ENCODE results near the gene SMOC2. TPM values are rescaled to one million over a fixed set of nuclear protein-coding genes. Genes with fewer than 3 reads are reported as not detected.

The SMOC2 gene
- total RNA-seq, 1 donor from 2014 or later: 0.53 TPM

DNA sequence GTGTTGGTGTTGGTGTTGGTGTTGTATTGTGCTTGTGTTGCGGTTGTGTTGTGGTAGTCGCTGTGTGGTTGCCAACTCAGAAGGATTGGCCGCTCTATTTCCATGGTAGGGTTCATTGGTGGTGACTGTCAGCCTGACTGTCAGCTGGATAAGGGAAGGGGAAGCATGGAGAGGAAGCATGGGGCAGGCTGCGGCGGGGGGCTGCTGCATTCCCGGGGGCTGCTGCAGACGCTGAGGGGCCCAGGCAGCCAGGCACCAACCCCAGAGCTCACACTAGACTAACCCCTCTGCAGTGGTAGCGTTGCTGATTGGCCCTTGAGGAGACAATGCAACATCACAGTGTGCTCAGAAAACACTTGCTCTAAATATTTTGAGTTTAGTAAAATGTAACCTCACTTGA, 199.2 kb downstream of the SMOC2 start:
- H3K36me3 ChIP-seq (ENCODE audit: control insufficient read depth, insufficient read depth, low read length): no peaks in the 10 kb centered on the region
- H3K27me3 ChIP-seq (ENCODE audit: control insufficient read depth, insufficient read depth, low read length): no peaks in the 10 kb centered on the region
- no peak for DNase-seq (ENCODE audit: low read depth)
- TF ChIP-seq, protein P1, sequence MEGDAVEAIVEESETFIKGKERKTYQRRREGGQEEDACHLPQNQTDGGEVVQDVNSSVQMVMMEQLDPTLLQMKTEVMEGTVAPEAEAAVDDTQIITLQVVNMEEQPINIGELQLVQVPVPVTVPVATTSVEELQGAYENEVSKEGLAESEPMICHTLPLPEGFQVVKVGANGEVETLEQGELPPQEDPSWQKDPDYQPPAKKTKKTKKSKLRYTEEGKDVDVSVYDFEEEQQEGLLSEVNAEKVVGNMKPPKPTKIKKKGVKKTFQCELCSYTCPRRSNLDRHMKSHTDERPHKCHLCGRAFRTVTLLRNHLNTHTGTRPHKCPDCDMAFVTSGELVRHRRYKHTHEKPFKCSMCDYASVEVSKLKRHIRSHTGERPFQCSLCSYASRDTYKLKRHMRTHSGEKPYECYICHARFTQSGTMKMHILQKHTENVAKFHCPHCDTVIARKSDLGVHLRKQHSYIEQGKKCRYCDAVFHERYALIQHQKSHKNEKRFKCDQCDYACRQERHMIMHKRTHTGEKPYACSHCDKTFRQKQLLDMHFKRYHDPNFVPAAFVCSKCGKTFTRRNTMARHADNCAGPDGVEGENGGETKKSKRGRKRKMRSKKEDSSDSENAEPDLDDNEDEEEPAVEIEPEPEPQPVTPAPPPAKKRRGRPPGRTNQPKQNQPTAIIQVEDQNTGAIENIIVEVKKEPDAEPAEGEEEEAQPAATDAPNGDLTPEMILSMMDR (IDR thresholded peaks at IDR 0.05; ENCODE audit: insufficient read depth, low read length, severe bottlenecking): no peak
- no peak for FAIRE-seq
- no peak overlapping the region for H3K4me3 ChIP-seq (ENCODE audit: low read depth, low read length)

DNA sequence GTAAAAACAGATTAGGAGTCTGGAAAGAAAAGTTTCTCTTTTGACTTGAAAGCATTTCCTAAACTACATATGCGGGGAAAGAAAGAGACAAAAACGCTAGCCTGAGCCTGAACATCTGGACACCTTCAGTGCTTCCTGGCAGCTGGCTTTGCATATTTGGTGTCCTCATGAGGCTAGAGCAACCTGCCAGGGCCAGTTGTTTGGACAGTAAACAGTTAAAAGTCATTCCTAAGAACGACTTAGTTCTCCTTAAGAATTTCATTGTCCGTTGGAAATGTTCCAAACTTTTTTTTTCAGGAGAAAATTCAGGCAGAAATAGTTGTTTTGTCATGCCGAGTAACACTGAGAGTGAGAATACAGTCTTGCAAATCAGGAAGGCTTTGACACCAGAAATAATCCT, 199.8 kb downstream of the SMOC2 start:
- FAIRE-seq: no peak
- no peak for DNase-seq (ENCODE audit: low read depth)

DNA sequence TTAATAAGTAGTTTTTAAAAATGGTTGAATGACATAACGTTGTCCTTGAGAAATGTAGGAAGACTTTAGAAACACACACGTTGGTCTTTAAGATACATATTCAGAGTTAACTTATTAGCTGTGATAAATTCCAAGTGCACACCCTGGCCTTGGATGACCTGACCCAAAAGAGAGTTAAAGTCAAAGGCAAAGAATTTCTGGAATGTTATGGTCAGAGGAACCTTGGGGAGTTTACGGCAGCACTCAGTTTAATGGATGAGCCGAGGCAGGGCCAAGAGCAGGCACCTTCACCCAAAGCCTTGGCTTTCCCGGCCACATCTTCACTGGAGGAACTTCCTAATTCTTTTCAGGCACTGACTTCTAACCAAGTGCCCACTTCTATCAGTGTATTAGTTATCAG, 200.5 kb downstream of the SMOC2 start:
- no peaks in the 10 kb centered on the region for H3K36me3 ChIP-seq (ENCODE audit: control insufficient read depth, insufficient read depth, low read length)
- no peak overlapping the region for H3K4me3 ChIP-seq (ENCODE audit: low read depth, low read length)
- TF ChIP-seq, protein P1 (IDR thresholded peaks at IDR 0.05; ENCODE audit: insufficient read depth, low read length, severe bottlenecking): no peak
- DNase-seq (ENCODE audit: low read depth) (no peak), FAIRE-seq (no peak)
- H3K27me3 ChIP-seq (ENCODE audit: control insufficient read depth, insufficient read depth, low read length): no peaks in the 10 kb centered on the region

More for the DNA sequence above, 199.8 kb downstream of the SMOC2 start:
- TF ChIP-seq, protein P1 (IDR thresholded peaks at IDR 0.05; ENCODE audit: insufficient read depth, low read length, severe bottlenecking): no peak
- Histone ChIP-seq H3K36me3 (ENCODE audit: control insufficient read depth, insufficient read depth, low read length) (no peaks in the 10 kb centered on the region), H3K4me3 (ENCODE audit: low read depth, low read length) (no peak overlapping the region), H3K27me3 (ENCODE audit: control insufficient read depth, insufficient read depth, low read length) (no peaks in the 10 kb centered on the region)

DNA sequence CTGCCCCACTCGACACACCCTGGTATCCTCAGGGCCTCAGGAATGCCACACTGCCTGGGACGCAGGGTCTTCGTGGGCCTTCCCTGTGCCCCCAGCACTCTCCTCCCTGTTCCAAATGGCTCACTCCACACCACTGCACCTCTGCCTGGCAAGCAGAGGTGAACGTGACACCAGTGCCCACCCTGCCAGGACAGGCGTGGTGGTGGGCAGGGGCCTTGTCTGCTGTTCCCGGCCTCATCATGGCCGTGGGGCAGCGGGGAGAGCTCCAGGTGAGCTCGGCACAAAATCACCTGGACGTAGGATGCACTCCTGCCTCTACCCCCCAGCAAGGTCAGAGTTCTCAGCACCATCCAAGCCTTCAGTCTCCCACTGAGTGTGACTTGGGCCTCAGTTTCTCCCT, 202.4 kb downstream of the SMOC2 start:
- no peaks in the 10 kb centered on the region for H3K27me3 ChIP-seq (ENCODE audit: control insufficient read depth, insufficient read depth, low read length)
- no peak for FAIRE-seq
- TF ChIP-seq, protein P1 (IDR thresholded peaks at IDR 0.05; ENCODE audit: insufficient read depth, low read length, severe bottlenecking): no peak
- H3K36me3 ChIP-seq (ENCODE audit: control insufficient read depth, insufficient read depth, low read length): no peaks in the 10 kb centered on the region
- H3K4me3 ChIP-seq (ENCODE audit: low read depth, low read length): no peak overlapping the region
- DNase-seq (ENCODE audit: low read depth): no peak

DNA sequence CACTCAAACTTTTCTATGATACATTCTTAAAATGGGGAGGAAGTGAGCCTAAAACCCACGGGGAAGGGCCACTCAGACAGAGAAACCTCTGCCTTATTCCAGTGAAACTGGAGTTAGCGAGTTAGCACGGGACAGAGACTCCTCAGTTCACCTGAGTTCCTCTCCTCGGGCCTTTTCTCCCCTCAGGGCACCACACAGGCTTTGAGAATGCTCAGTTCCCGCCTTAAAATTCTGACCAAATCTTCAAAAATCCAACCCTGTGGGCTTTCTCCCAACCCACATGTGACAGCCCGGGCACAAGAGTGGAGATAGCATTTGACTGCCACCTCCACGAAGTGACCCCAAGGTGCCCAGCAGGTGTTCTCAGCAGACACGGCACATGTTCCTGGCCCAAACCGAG, 204.3 kb downstream of the SMOC2 start:
- Histone ChIP-seq H3K36me3 (ENCODE audit: control insufficient read depth, insufficient read depth, low read length) (no peaks in the 10 kb centered on the region), H3K4me3 (ENCODE audit: low read depth, low read length) (no peak overlapping the region), H3K27me3 (ENCODE audit: control insufficient read depth, insufficient read depth, low read length) (no peaks in the 10 kb centered on the region)
- no peak for DNase-seq (ENCODE audit: low read depth)
- TF ChIP-seq, protein P1 (IDR thresholded peaks at IDR 0.05; ENCODE audit: insufficient read depth, low read length, severe bottlenecking): no peak
- FAIRE-seq: no peak

DNA sequence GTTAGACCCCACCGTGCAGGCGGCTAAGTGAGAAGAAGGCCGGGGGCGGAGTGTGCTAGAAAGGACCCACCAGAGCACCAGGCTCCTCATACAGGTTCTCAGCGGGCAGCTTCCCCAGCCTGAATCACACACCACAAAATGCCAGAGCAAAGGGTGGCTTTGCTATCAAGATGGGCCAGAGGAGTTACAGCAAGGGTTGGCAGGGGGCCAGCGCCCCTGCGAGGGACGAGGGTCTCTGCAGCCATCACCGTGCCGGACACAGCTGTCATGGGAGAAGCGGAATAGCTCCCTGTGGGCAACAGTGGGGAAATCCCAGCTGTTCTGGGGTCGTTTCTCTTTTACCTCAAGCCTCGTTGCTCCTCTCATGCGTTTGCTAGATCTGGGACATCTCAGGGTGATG, 206.3 kb downstream of the SMOC2 start:
- H3K27me3 ChIP-seq (ENCODE audit: control insufficient read depth, insufficient read depth, low read length): no peaks in the 10 kb centered on the region
- no peaks in the 10 kb centered on the region for H3K36me3 ChIP-seq (ENCODE audit: control insufficient read depth, insufficient read depth, low read length)
- TF ChIP-seq, protein P1 (IDR thresholded peaks at IDR 0.05; ENCODE audit: insufficient read depth, low read length, severe bottlenecking): no peak
- no peak for DNase-seq (ENCODE audit: low read depth)
- H3K4me3 ChIP-seq (ENCODE audit: low read depth, low read length): no peak overlapping the region
- FAIRE-seq: no peak
